Breast epithelium (tissue), 4 donors: ENCODE measurements around the gene PAM16. TPM values are rescaled to one million over a fixed set of nuclear protein-coding genes. Genes with fewer than 3 reads are reported as not detected.

Source experiments
- DNase-seq, 2 donors: peaks; one replicate each; pipeline ENCODE4 v3.0.0-alpha.2; 2019; ENCODE audit warnings: low spot score in 2 of 2
- H3K27ac ChIP-seq, 2 donors: fragments of 200-600 bp; sonication (generic) in 1 of 2; one replicate each; pipeline ENCODE4 v1.5.1; 2016 to 2019; ENCODE audit warnings: mild to moderate bottlenecking in 1 of 2
- H3K27me3 ChIP-seq, 2 donors: fragments of 200-600 bp; sonication (generic) in 1 of 2; one replicate each; pipeline versions ENCODE4 v1.5.1 to v1.6.0; 2017 to 2019; ENCODE audit warnings: control low read depth in 1 of 2, mild to moderate bottlenecking in 1 of 2
- H3K36me3 ChIP-seq: fragments of 200-600 bp; one replicate; pipeline ENCODE4 v1.5.1; 2019
- H3K4me1 ChIP-seq, 2 donors: fragments of 200-600 bp; sonication (generic); one replicate each; pipeline ENCODE4 v1.5.1; 2016 to 2019; ENCODE audit warnings: control low read depth in 1 of 2
- H3K4me3 ChIP-seq, 3 donors: fragments of 200-600 bp; sonication (generic); 1 replicate in 2 of 3; 2 replicates in 1 of 3; pipeline ENCODE4 v1.5.1; 2016 to 2019; ENCODE audit warnings: mild to moderate bottlenecking in 3 of 3, moderate library complexity in 2 of 3
- H3K9me3 ChIP-seq, 2 donors: fragments of 200-600 bp; sonication (generic) in 1 of 2; one replicate each; pipeline ENCODE4 v1.5.1; 2016 to 2019; ENCODE audit warnings: control low read depth in 1 of 2
- POLR2A ChIP-seq: fragments of 450-650 bp; IDR thresholded peaks from one replicate; pipeline ENCODE4 v1.6.1; 2016; ENCODE audit warnings: antibody characterized with exemption, mild to moderate bottlenecking, moderate library complexity
- POLR2AphosphoS5 ChIP-seq, 3 donors: sonication (generic); formaldehyde crosslinking; IDR thresholded peaks; one replicate each; pipeline ENCODE4 v1.6.1; 2017; ENCODE audit warnings: antibody characterized with exemption in 3 of 3
- intact Hi-C: fragments of 100-400 bp; cut with DNase I; formaldehyde crosslinking; loops from one replicate; pipeline ENCODE4 v1.15.1; 2023; ENCODE audit warnings: low total_unique reads
- total RNA-seq, 3 donors: library from RNA; depleted of rRNA; stranded (reverse); fragments of >200 nt; gene quantifications; one replicate each; pipeline ENCODE4 v1.1.0, GENCODE V29; 2016
- TF ChIP-seq, protein P1 (sequence below), 3 donors: fragments of 450-650 bp; IDR thresholded peaks; one replicate each; pipeline ENCODE4 v1.5.1; 2016 to 2017; ENCODE audit warnings: antibody characterized with exemption in 3 of 3, mild to moderate bottlenecking in 3 of 3, moderate library complexity in 3 of 3

Gene PAM16
- total RNA-seq, 3 donors from 2014 or later: 24.9 to 52.4 (median 49.9) TPM

- intact Hi-C loops: loop anchor here (2.0 kb wide), 1 partner anchor 35 kb away; no protein-coding TSS in a partner anchor
- Histone ChIP-seq H3K36me3 (no peaks in the 10 kb centered on the region), H3K4me1 (peaks cover 3 to 22% of the 10 kb centered on the region in 2 donors), H3K27me3 (no peaks in the 10 kb centered on the region), H3K27ac (no peak overlapping the region), H3K9me3 (no peaks in the 10 kb centered on the region), H3K4me3 (no peak overlapping the region)
- DNase-seq: no peak
- no peak for TF ChIP-seq POLR2A
- no peak for TF ChIP-seq POLR2AphosphoS5 (IDR thresholded peaks at IDR 0.05)
- TF ChIP-seq, protein P1, sequence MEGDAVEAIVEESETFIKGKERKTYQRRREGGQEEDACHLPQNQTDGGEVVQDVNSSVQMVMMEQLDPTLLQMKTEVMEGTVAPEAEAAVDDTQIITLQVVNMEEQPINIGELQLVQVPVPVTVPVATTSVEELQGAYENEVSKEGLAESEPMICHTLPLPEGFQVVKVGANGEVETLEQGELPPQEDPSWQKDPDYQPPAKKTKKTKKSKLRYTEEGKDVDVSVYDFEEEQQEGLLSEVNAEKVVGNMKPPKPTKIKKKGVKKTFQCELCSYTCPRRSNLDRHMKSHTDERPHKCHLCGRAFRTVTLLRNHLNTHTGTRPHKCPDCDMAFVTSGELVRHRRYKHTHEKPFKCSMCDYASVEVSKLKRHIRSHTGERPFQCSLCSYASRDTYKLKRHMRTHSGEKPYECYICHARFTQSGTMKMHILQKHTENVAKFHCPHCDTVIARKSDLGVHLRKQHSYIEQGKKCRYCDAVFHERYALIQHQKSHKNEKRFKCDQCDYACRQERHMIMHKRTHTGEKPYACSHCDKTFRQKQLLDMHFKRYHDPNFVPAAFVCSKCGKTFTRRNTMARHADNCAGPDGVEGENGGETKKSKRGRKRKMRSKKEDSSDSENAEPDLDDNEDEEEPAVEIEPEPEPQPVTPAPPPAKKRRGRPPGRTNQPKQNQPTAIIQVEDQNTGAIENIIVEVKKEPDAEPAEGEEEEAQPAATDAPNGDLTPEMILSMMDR (IDR thresholded peaks at IDR 0.05): no peak
These were observed 14.5 kb upstream of the PAM16 start for GRCh38 chr16:4365615-4366014.

DNA sequence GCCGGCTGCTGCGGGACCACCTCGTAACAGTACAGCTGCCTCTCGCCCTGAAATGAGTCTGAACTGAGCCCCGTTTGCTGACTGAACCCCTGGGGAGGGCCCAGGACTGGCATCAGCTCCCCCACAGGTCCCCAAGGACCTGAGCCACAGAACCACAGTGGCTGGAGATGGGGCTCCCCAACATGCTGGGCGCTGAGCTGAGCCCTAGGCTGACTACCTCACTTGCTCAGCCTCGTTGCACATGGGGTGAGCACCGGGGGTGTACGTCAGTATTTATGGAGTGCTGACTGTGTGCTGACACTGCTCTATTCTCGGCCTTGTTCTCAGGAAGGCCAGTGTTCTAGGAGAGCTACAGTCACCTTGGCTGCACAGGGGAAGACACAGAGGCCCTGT lies 13.9 kb upstream of the PAM16 start:
- TF ChIP-seq, protein P1 (IDR thresholded peaks at IDR 0.05): no peak
- TF ChIP-seq POLR2AphosphoS5 (IDR thresholded peaks at IDR 0.05): no peak
- no peak for TF ChIP-seq POLR2A
- no peak for DNase-seq
- no peaks in the 10 kb centered on the region for H3K36me3 ChIP-seq
- no peak overlapping the region for H3K4me3 ChIP-seq
- no peaks in the 10 kb centered on the region for H3K9me3 ChIP-seq
- no peaks in the 10 kb centered on the region for H3K27me3 ChIP-seq
- no peak overlapping the region for H3K27ac ChIP-seq
- intact Hi-C loops: loop anchor here (2.0 kb wide), 1 partner anchor 36 kb away; no protein-coding TSS in a partner anchor
- peaks cover 3 to 15% of the 10 kb centered on the region in 2 donors for H3K4me1 ChIP-seq

- Histone ChIP-seq H3K4me3 (no peak overlapping the region), H3K4me1 (peaks cover 3 to 9% of the 10 kb centered on the region in 2 donors), H3K27me3 (no peaks in the 10 kb centered on the region), H3K36me3 (no peaks in the 10 kb centered on the region), H3K27ac (no peak overlapping the region), H3K9me3 (no peaks in the 10 kb centered on the region)
- intact Hi-C loops: loop anchor here (2.0 kb wide), 1 partner anchor 36 kb away; no protein-coding TSS in a partner anchor
- DNase-seq: no peak
- TF ChIP-seq POLR2AphosphoS5 (IDR thresholded peaks at IDR 0.05) (no peak), POLR2A (no peak)
- TF ChIP-seq, protein P1 (IDR thresholded peaks at IDR 0.05): no peak
These were observed 13.3 kb upstream of the PAM16 start for GRCh38 chr16:4364196-4365013.

GRCh38 chr16:4362476-4363135 lies 11.5 kb upstream of the PAM16 start:
- Histone ChIP-seq H3K27ac (no peak overlapping the region), H3K4me3 (no peak overlapping the region), H3K36me3 (no peaks in the 10 kb centered on the region), H3K9me3 (no peaks in the 10 kb centered on the region), H3K4me1 (no peaks in the 10 kb centered on the region), H3K27me3 (no peaks in the 10 kb centered on the region)
- DNase-seq: no peak
- intact Hi-C loops: loop anchor here (2.0 kb wide), 1 partner anchor 28 kb away; no protein-coding TSS in a partner anchor
- TF ChIP-seq POLR2AphosphoS5 (IDR thresholded peaks at IDR 0.05) (no peak), POLR2A (no peak)
- TF ChIP-seq, protein P1 (IDR thresholded peaks at IDR 0.05): no peak

GRCh38 chr16:4361944-4362311 lies 10.8 kb upstream of the PAM16 start:
- DNase-seq: no peak
- intact Hi-C loops: loop anchor here (2.0 kb wide), 1 partner anchor 27 kb away; no protein-coding TSS in a partner anchor
- no peaks in the 10 kb centered on the region for H3K27me3 ChIP-seq
- H3K4me3 ChIP-seq: no peak overlapping the region
- no peaks in the 10 kb centered on the region for H3K4me1 ChIP-seq
- H3K9me3 ChIP-seq: no peaks in the 10 kb centered on the region
- TF ChIP-seq, protein P1 (IDR thresholded peaks at IDR 0.05): no peak
- TF ChIP-seq POLR2AphosphoS5 (IDR thresholded peaks at IDR 0.05): no peak
- no peak for TF ChIP-seq POLR2A
- H3K27ac ChIP-seq: no peak overlapping the region
- no peaks in the 10 kb centered on the region for H3K36me3 ChIP-seq
